Stimulated activated memory B cell treated with anti-CD40 and anti-IgM and Interleukin-4, amounts not matched to agents 10 μg/mL and 1 μg/mL and 100 μg/mL, for 72 hours (primary cell): ENCODE data around the gene THEMIS2.

Experiments
- ATAC-seq: fragments of 150-1000 bp; cut with Tn5 transposase; 2 replicates; pipeline ENCODE4 v1.10.0; 2021
- H3K27ac Mint-ChIP-seq: one replicate; pipeline ENCODE4 v1.8.0; 2022; ENCODE audit warnings: mild to moderate bottlenecking, mixed read lengths
- H3K27me3 Mint-ChIP-seq: one replicate; pipeline ENCODE4 v1.8.0; 2022; ENCODE audit warnings: mixed read lengths
- H3K36me3 Mint-ChIP-seq: one replicate; pipeline ENCODE4 v1.8.0; 2022; ENCODE audit warnings: mixed read lengths
- H3K4me1 Mint-ChIP-seq: one replicate; pipeline ENCODE4 v1.8.0; 2022; ENCODE audit warnings: mixed read lengths
- H3K4me3 Mint-ChIP-seq: one replicate; pipeline ENCODE4 v1.8.0; 2022; ENCODE audit warnings: mild to moderate bottlenecking, moderate library complexity, mixed read lengths
- H3K9me3 Mint-ChIP-seq: one replicate; pipeline ENCODE4 v1.8.0; 2022; ENCODE audit warnings: mixed read lengths

The THEMIS2 gene

DNA sequence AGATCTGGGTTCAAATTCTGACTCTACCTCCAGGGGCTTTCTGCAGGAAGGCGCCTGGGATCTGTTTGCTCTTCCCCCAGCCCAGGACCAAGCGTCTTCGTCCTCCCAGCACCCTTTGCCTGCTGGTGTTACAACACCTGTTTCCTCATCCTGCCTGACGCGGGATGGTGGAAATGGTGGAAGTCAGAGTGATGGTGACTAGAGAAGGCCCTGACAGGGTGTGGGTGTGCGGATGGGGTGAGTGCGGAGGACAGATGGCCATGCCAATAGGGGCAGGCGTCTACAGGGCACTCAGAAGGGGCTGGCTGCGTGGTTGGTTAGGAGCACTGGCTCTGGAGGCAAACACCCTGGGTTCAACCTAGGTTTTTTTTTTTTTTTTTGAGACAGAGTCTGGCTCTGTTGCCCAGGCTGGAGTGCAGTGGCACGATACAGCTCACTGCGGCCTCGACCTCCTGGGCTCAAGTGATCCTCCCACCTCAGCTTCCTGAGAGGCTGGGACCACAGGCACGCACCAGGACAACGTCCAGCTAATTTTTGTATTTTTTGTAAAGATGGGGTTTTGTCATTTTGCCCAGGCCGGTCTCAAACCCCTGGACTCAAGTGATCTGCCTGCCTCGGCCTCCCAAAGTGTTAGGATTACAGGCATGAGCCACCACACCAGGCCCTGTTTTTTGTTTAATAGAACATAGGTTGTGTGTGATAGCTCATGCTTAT lies 1.5 kb downstream of the THEMIS2 start:
- H3K27ac Mint-ChIP-seq = peak overlapping the region; percentile 93
- no peaks in the 10 kb centered on the region for H3K27me3 Mint-ChIP-seq
- peaks cover 44% of the 10 kb centered on the region for H3K36me3 Mint-ChIP-seq
- H3K4me1 Mint-ChIP-seq = peaks cover 74% of the 10 kb centered on the region
- no peaks in the 10 kb centered on the region for H3K9me3 Mint-ChIP-seq
- no peak for ATAC-seq
- peak overlapping the region; percentile 98 for H3K4me3 Mint-ChIP-seq

DNA sequence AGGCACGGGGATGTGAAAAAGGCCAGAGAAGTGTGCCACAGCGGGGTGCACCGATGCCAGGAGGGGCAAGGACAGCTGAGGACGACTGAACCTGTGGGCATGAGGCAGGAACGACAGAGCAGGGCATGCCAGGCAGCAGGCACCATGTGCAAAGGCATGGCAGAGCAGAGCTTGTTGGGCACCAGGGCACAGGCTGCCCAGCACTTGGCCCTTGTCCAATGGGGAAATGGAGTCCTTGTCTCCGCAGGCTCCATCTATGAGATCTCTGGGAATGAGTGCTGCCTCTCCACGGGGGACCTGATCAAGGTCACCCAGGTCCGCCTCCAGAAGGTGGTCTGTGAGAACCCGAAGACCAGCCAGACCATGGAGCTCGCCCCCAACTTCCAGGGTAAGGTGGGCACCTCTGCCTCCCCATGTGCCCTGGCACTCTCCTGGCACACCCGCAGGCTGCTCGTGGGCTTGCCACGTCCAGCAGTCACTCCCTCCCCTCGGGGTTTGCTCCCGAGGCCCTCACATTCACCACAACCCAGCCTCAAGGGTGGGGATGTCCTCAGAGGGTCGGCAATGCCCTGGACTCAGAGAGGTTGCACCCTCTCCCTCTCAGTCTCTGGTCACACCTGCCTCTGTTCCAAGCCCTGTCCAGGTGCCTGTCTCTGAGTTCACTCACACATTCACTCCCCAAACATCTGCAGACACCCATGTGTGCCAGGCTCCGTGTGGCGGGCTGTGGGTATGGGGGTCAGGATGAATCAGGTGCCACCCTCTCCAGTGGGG lies 4.2 kb downstream of the THEMIS2 start:
- Mint-ChIP-seq H3K4me1 (peaks cover 78% of the 10 kb centered on the region), H3K36me3 (peaks cover 64% of the 10 kb centered on the region), H3K27me3 (no peaks in the 10 kb centered on the region), H3K27ac (peak overlapping the region; percentile 93), H3K9me3 (no peaks in the 10 kb centered on the region), H3K4me3 (peak overlapping the region; percentile 62)
- ATAC-seq = no peak

DNA sequence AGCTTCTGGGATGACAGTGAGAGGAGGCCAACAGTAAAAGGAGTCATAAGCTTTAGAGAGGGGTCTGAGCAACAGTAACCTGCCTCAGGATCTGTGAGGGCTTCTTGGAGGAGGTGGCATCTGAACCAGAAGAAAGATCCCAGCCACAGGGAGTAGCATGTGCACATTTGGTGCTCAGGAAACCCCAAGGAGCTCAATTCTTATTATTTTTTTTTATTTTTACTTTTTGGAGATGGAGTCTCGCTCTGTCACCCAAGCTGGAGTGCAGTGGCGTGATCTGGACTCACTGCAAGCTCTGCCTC lies 4.7 kb downstream of the THEMIS2 start:
- peak overlapping the region; percentile 93 for H3K27ac Mint-ChIP-seq
- H3K36me3 Mint-ChIP-seq = peaks cover 69% of the 10 kb centered on the region
- H3K4me3 Mint-ChIP-seq = no peak overlapping the region
- ATAC-seq = no peak
- H3K4me1 Mint-ChIP-seq = peaks cover 78% of the 10 kb centered on the region
- H3K9me3 Mint-ChIP-seq = no peaks in the 10 kb centered on the region
- no peaks in the 10 kb centered on the region for H3K27me3 Mint-ChIP-seq

GRCh38 chr1:27878039-27878438 lies 5.7 kb downstream of the THEMIS2 start:
- peaks cover 76% of the 10 kb centered on the region for H3K36me3 Mint-ChIP-seq
- no peak for ATAC-seq
- H3K9me3 Mint-ChIP-seq = no peaks in the 10 kb centered on the region
- peaks cover 85% of the 10 kb centered on the region for H3K4me1 Mint-ChIP-seq
- no peaks in the 10 kb centered on the region for H3K27me3 Mint-ChIP-seq
- H3K4me3 Mint-ChIP-seq = peak overlapping the region; percentile 23
- H3K27ac Mint-ChIP-seq = peak overlapping the region; percentile 93

DNA sequence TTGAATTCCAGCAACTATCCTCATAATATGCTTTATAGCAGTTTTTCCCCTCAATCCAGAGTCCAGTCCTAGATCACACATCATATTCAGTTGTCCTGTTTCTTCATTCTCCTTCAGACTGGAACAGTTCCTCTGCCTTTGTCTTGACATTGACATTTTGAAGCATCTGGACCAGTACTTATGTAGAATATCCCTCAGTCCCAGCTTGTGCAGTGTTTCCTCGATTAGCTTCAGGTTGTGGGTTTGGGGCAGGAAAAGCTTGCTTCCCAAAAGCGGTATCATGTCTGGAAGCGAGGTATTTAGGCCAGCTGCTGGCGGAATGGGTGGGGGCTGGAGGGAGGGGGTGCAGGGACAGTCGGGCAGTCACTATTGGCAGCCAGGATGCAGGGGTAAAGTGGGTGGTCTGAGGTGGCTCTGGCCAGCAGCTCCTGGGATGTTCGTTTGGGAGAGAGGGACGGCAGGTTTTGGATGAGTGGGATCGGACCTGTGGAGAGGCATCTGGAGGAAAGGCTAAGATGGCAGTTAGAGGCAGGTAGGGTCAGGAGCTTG lies 6.5 kb downstream of the THEMIS2 start:
- H3K36me3 Mint-ChIP-seq = peaks cover 81% of the 10 kb centered on the region
- H3K4me3 Mint-ChIP-seq = no peak overlapping the region
- peaks cover 85% of the 10 kb centered on the region for H3K4me1 Mint-ChIP-seq
- H3K27me3 Mint-ChIP-seq = no peaks in the 10 kb centered on the region
- H3K9me3 Mint-ChIP-seq = no peaks in the 10 kb centered on the region
- ATAC-seq = no peak
- H3K27ac Mint-ChIP-seq = peak overlapping the region; percentile 93

GRCh38 chr1:27879374-27880082 lies 7.2 kb downstream of the THEMIS2 start:
- no peaks in the 10 kb centered on the region for H3K27me3 Mint-ChIP-seq

DNA sequence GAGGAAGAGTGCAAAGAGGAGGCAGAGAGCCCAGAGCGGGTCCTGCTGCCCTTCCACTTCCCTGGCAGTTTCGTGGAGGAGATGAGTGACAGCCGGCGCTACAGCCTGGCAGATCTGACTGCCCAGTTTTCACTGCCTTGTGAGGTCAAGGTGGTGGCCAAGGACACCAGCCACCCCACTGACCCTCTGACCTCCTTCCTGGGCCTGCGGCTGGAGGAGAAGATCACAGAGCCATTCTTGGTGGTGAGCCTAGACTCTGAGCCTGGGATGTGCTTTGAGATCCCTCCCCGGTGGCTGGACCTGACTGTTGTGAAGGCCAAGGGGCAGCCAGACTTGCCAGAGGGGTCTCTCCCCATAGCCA lies 10.2 kb downstream of the THEMIS2 start:
- peak overlapping the region; percentile 97 for H3K27ac Mint-ChIP-seq
- ATAC-seq = no peak
- no peaks in the 10 kb centered on the region for H3K9me3 Mint-ChIP-seq
- peaks cover 88% of the 10 kb centered on the region for H3K36me3 Mint-ChIP-seq
- H3K27me3 Mint-ChIP-seq = no peaks in the 10 kb centered on the region
- H3K4me3 Mint-ChIP-seq = peak overlapping the region; percentile 43
- H3K4me1 Mint-ChIP-seq = peaks cover 91% of the 10 kb centered on the region

More at GRCh38 chr1:27879374-27880082, 7.2 kb downstream of the THEMIS2 start:
- Mint-ChIP-seq H3K36me3 (peaks cover 85% of the 10 kb centered on the region), H3K27ac (peak overlapping the region; percentile 9), H3K9me3 (no peaks in the 10 kb centered on the region), H3K4me3 (no peak overlapping the region), H3K4me1 (peaks cover 89% of the 10 kb centered on the region)
- ATAC-seq = no peak

DNA sequence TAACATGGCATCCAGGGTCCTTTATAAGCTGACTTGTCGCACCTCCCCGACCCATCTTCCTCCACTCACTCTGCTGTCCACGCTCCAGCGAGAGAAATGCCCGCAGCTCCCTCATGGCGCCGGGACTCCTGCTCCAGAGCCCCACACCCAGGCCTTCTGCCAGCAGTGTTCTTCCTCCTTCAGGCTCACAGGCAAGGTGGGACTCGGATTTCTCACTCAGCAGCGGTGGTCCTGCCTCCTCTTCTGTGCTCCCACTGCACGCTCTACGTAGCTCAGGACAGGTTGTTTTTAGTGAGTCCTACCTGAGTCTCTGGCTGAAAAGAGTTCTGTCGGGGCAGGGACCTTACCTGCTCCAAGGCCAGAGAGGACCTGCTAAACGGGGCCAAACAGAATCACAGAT lies 11.2 kb downstream of the THEMIS2 start:
- Mint-ChIP-seq H3K36me3 (peaks cover 82% of the 10 kb centered on the region), H3K4me3 (peak overlapping the region; percentile 53), H3K9me3 (no peaks in the 10 kb centered on the region), H3K4me1 (peaks cover 86% of the 10 kb centered on the region), H3K27ac (peak overlapping the region; percentile 97), H3K27me3 (no peaks in the 10 kb centered on the region)
- ATAC-seq = no peak

GRCh38 chr1:27884006-27884954 lies 11.9 kb downstream of the THEMIS2 start:
- Mint-ChIP-seq H3K36me3 (peaks cover 74% of the 10 kb centered on the region), H3K27me3 (no peaks in the 10 kb centered on the region), H3K4me1 (peaks cover 80% of the 10 kb centered on the region), H3K27ac (peak overlapping the region; percentile 97), H3K4me3 (peak overlapping the region; percentile 53), H3K9me3 (no peaks in the 10 kb centered on the region)
- peak; percentile 85 for ATAC-seq

GRCh38 chr1:27885114-27885528 lies 12.8 kb downstream of the THEMIS2 start:
- H3K9me3 Mint-ChIP-seq = no peaks in the 10 kb centered on the region
- H3K4me1 Mint-ChIP-seq = peaks cover 80% of the 10 kb centered on the region
- H3K27ac Mint-ChIP-seq = peak overlapping the region; percentile 97
- no peaks in the 10 kb centered on the region for H3K27me3 Mint-ChIP-seq
- H3K36me3 Mint-ChIP-seq = peaks cover 66% of the 10 kb centered on the region
- H3K4me3 Mint-ChIP-seq = peak overlapping the region; percentile 53
- ATAC-seq = no peak

GRCh38 chr1:27885621-27886352 lies 13.4 kb downstream of the THEMIS2 start:
- Mint-ChIP-seq H3K36me3 (peaks cover 65% of the 10 kb centered on the region), H3K27ac (peak overlapping the region; percentile 97), H3K4me3 (no peak overlapping the region), H3K9me3 (no peaks in the 10 kb centered on the region), H3K4me1 (peaks cover 87% of the 10 kb centered on the region), H3K27me3 (no peaks in the 10 kb centered on the region)
- no peak for ATAC-seq

DNA sequence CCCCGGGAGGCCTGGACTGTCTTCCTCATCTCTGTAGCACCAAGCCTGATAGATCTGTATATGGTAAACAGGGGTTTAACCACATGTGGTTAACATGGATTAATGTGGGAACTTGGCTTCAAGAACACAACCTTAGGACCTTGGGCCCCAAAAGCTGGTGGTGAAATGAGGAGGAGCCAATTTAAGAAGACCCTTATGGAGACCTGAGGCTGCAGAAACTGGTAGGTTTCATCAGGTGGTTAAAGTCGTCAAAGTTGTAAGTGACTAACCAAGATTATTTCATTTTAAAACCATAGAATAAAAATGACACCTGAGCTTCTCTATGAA lies 14.0 kb downstream of the THEMIS2 start:
- Mint-ChIP-seq H3K27ac (peak overlapping the region; percentile 97), H3K36me3 (peaks cover 62% of the 10 kb centered on the region), H3K9me3 (no peaks in the 10 kb centered on the region), H3K27me3 (no peaks in the 10 kb centered on the region), H3K4me3 (no peak overlapping the region), H3K4me1 (peaks cover 88% of the 10 kb centered on the region)
- ATAC-seq = no peak

DNA sequence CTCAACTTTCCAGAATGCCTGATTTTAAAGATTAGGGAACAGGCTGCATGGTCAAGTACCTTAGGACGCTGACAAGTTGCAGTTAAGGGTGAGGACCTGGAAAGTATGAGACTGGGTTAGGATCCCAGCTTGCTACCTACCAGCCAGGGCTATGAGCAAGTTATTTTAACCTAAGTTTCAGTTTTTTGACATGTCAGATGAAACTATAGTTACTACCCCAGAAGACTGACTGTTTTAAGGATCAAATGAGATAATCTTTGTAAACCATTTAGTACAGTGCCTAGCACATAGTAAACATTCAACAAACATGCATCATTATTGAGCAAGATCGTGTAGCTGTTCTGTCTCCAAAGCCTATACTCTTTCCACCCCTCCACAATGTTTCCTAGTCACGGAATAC lies 14.4 kb downstream of the THEMIS2 start:
- ATAC-seq = no peak
- peaks cover 60% of the 10 kb centered on the region for H3K36me3 Mint-ChIP-seq
- peaks cover 88% of the 10 kb centered on the region for H3K4me1 Mint-ChIP-seq
- peak overlapping the region; percentile 29 for H3K4me3 Mint-ChIP-seq
- H3K27me3 Mint-ChIP-seq = no peaks in the 10 kb centered on the region
- peak overlapping the region; percentile 97 for H3K27ac Mint-ChIP-seq
- H3K9me3 Mint-ChIP-seq = no peaks in the 10 kb centered on the region
